HS-27A (cell line): ENCODE measurements around the gene TP53I3.
A peak's percentile ranks its signal among the peaks of the same experiment; 100 is the strongest.
"Not testable (repeated sequence)": the region's sequence is repeated elsewhere in the genome, so short reads cannot be mapped to it uniquely, and the experiment has no call there.

Experiments
- DNase-seq: peaks from one replicate; pipeline ENCODE4 v3.0.0-alpha.2; 2012; ENCODE audit warnings: low read depth, missing footprints

Gene TP53I3

GRCh38 chr2:24084386-24085199 lies at the start of gene TP53I3:
TP53I3 (minus strand) TSS chr2:24084834; CDS start chr2:24084326, 508 bp downstream.
- DNase-seq: peak; percentile 76

- DNase-seq: no peak
These were observed 47.9 kb upstream of the TP53I3 start for GRCh38 chr2:24132543-24132942.

- no peak for DNase-seq
These were observed 41.3 kb upstream of the TP53I3 start for GRCh38 chr2:24125956-24126355.

- DNase-seq: peak; percentile 26
These were observed 39.4 kb upstream of the TP53I3 start for GRCh38 chr2:24123922-24124580.

GRCh38 chr2:24123195-24123921 lies 38.7 kb upstream of the TP53I3 start, which contains the start of the genes FAM228B and PFN4:
FAM228B (plus strand) TSS chr2:24123469; CDS start chr2:24124362, 893 bp downstream.
PFN4 (minus strand) TSS chr2:24123334; CDS start chr2:24122535, 799 bp downstream.
- peak; percentile 52 for DNase-seq

- DNase-seq: no peak
These were observed 37.9 kb upstream of the TP53I3 start for GRCh38 chr2:24122366-24123194.

- no peak for DNase-seq
These were observed 36.8 kb upstream of the TP53I3 start for GRCh38 chr2:24121469-24121868.

- DNase-seq: no peak
These were observed 36.4 kb upstream of the TP53I3 start for GRCh38 chr2:24121066-24121465.

- DNase-seq: no peak
These were observed 33.3 kb upstream of the TP53I3 start for GRCh38 chr2:24117902-24118301.

GRCh38 chr2:24115057-24115456 lies 30.4 kb upstream of the TP53I3 start:
- DNase-seq: no peak

- no peak for DNase-seq
These were observed 26.8 kb upstream of the TP53I3 start for GRCh38 chr2:24111407-24111901.

GRCh38 chr2:24110660-24111303 lies 26.1 kb upstream of the TP53I3 start:
- DNase-seq: no peak

GRCh38 chr2:24109431-24109830 lies 24.8 kb upstream of the TP53I3 start:
- DNase-seq: not testable (repeated sequence)

GRCh38 chr2:24107336-24107735 lies 22.7 kb upstream of the TP53I3 start:
- no peak for DNase-seq

- DNase-seq: no peak
These were observed 22.2 kb upstream of the TP53I3 start for GRCh38 chr2:24106786-24107185.

- no peak for DNase-seq
These were observed 21.2 kb upstream of the TP53I3 start for GRCh38 chr2:24105816-24106215.

- DNase-seq: no peak
These were observed 20.3 kb upstream of the TP53I3 start for GRCh38 chr2:24104906-24105305.

- no peak for DNase-seq
These were observed 19.5 kb upstream of the TP53I3 start for GRCh38 chr2:24104110-24104650.

- no peak for DNase-seq
These were observed 18.0 kb upstream of the TP53I3 start for GRCh38 chr2:24102677-24103076.

- no peak for DNase-seq
These were observed 17.4 kb upstream of the TP53I3 start for GRCh38 chr2:24101992-24102391.

GRCh38 chr2:24100732-24101131 lies 16.1 kb upstream of the TP53I3 start:
- not testable (repeated sequence) for DNase-seq
